ENCODE results near the gene PIGB.
A peak's percentile ranks its signal among the peaks of the same experiment; 100 is the strongest.

Gene PIGB

DNA sequence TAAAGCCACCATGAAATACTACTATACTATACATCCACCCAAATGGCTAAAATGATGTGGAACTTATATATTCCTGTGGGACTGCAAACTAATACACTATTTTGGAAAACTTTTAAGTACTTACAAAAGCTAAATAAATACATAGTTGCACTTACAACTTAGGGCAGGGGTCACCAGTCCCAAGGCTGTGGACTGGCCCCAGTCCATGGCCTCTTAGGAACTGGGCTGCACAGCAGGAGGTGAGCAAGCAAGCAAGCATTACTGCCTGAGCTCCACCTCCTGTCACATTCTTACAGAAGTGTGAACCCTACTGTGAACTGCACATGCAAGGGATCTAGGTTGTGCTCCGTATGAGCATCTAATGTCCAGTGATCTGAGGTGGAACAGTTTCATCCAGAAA lies 18.1 kb downstream of the PIGB start:
- no peak for DNase-seq (ENCODE audit: low read depth)
- TF ChIP-seq CTCF (IDR thresholded peaks at IDR 0.05; ENCODE audit: low read length, missing control alignments), result no peak
- no peak overlapping the region for H3K4me3 ChIP-seq (replicated peaks; ENCODE audit: low read depth, low read length)

DNA sequence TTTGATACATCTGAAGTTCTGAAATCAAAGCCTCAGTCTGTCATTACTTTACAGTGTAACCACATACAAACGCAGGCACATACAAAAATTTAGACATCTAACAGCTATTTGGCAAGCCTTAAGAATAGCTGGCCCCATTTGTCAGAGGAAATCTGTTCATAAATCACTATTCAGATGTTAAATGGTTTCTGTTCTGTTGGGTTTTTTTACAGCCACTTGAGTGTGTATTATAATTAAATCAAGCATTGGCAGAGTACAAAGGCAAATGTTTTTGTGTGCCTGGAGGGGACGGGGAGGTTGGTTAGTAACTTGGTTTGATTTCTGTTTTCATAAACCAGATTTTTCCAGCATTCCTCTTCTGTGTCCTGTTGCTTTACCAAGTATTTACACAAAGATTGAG lies 24.1 kb downstream of the PIGB start:
- H3K4me3 ChIP-seq (replicated peaks; ENCODE audit: low read depth, low read length), result no peak overlapping the region
- TF ChIP-seq CTCF (IDR thresholded peaks at IDR 0.05; ENCODE audit: low read length, missing control alignments), result no peak
- no peak for DNase-seq (ENCODE audit: low read depth)

DNA sequence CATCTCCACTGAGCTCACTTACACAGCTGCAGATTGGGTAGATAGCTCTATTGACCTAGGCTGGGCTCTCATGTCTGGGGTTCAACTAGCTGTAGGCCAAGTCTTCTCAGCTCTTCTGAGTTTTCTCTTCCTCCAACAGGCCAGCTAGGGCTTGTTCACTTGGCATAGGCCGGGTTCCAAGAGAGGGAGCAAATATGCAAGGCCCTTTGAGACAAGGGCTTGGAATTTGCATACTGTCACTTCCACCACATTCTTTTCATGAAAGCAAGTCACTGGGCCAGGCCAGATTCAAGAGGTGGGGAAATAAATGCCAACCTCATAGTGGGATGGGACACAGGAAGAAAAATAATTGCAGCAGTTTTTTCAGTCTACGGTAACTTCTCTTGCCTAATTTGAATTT lies 25.2 kb downstream of the PIGB start:
- DNase-seq (ENCODE audit: low read depth), result peak; percentile 3
- TF ChIP-seq CTCF (IDR thresholded peaks at IDR 0.05; ENCODE audit: low read length, missing control alignments), result no peak
- no peak overlapping the region for H3K4me3 ChIP-seq (replicated peaks; ENCODE audit: low read depth, low read length)

DNA sequence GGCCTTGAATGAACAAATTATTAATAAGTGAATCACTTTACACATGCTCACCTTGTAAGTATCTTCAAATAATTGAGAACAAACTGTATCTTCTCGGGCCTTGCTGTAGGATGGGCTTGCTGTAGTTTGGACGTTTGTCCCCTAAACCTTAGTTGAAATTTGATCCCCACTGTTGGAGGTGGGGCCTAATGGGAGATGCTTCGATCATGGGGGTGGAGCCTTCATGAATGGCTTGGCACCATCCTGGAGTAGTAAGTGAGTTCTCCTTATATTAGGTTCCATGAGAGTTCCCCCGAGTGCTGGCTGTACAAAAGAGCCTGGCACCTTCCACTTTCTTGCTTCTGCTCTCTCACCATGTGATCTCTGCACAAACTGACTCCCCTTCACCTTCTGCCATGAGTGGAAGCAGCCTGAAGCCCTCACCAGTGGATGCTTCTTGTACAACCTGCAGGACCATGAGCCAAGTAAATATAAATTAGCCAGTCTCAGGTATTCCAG lies 29.3 kb downstream of the PIGB start:
- no peak overlapping the region for H3K4me3 ChIP-seq (replicated peaks; ENCODE audit: low read depth, low read length)
- no peak for DNase-seq (ENCODE audit: low read depth)
- TF ChIP-seq CTCF (IDR thresholded peaks at IDR 0.05; ENCODE audit: low read length, missing control alignments), result no peak

DNA sequence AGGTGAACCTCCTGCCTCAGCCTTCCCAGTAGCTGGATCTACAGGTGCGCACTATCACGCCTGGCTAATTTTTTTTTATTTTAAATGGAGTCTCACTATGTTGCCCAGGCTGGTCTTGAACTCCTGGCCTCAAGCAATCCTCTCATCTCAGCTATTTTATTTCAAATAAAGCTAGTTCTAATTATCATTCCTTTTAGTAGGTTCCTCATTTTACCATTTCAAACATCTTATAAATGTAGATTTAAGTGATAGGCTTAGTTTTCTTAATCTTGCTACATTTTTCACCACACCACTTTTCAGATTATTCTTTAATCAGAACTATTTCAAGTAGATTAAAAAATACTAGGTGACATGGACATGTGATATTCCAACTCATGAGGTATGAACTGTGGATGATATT lies 30.3 kb downstream of the PIGB start:
- no peak for TF ChIP-seq CTCF (IDR thresholded peaks at IDR 0.05; ENCODE audit: low read length, missing control alignments)
- DNase-seq (ENCODE audit: low read depth), result no peak
- H3K4me3 ChIP-seq (replicated peaks; ENCODE audit: low read depth, low read length), result no peak overlapping the region

DNA sequence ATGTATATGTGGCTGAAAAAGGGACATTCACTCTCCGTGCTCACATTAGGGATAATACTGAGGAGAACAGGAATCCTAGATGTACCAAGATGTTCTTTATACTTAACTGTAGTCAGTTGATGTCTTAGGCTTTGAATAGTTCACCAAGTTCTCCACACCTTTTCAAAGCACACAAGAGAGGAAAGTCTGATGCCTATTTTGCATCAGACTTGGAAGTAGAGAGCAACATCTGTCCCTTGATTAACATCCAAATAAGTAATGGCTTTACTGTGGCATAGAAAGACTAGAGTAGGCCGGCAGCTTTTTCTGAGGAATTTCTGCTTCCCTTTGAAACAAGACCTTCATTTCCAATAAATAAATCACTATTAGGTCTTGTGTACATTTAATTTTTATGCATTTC lies 34.0 kb downstream of the PIGB start:
- no peak for TF ChIP-seq CTCF (IDR thresholded peaks at IDR 0.05; ENCODE audit: low read length, missing control alignments)
- no peak for DNase-seq (ENCODE audit: low read depth)
- H3K4me3 ChIP-seq (replicated peaks; ENCODE audit: low read depth, low read length), result no peak overlapping the region

- DNase-seq (ENCODE audit: low read depth), result no peak
- H3K4me3 ChIP-seq (replicated peaks; ENCODE audit: low read depth, low read length), result no peak overlapping the region
- no peak for TF ChIP-seq CTCF (IDR thresholded peaks at IDR 0.05; ENCODE audit: low read length, missing control alignments)
Measured at GRCh38 chr15:55356985-55357585, 38.1 kb downstream of the PIGB start.
